T-helper 2 cell treated with Interferon-gamma antibody and Interleukin-4, amounts not matched to agents 100 ng/mL and 5 ng/mL, for 36 hours (primary cell): ENCODE data around the gene CAMTA1. TPM values are rescaled to one million over a fixed set of nuclear protein-coding genes. Genes with fewer than 3 reads are reported as not detected.
"Not testable (repeated sequence)": the region's sequence is repeated elsewhere in the genome, so short reads cannot be mapped to it uniquely, and the experiment has no call there.

Source experiments
- intact Hi-C: fragments of 100-400 bp; cut with micrococcal nuclease; formaldehyde crosslinking; loops from one replicate; pipeline ENCODE4 v1.15.1; 2023
- total RNA-seq: library from RNA; stranded (reverse); gene quantifications from 2 replicates; pipeline ENCODE4 v1.2.3, GENCODE V29; 2022

The CAMTA1 gene
- total RNA-seq, 1 donor from 2014 or later = 40.7 TPM

GRCh38 chr1:7594714-7595295 lies 809.6 kb downstream of the CAMTA1 start:
- intact Hi-C loops = no loop called here

- intact Hi-C loops = no loop called here
These were observed 810.1 kb downstream of the CAMTA1 start for GRCh38 chr1:7595336-7595735.

GRCh38 chr1:7596126-7596965 lies 811.1 kb downstream of the CAMTA1 start:
- intact Hi-C loops = no loop called here

- intact Hi-C loops = not testable (repeated sequence)
These were observed 812.8 kb downstream of the CAMTA1 start for GRCh38 chr1:7598058-7598457.

GRCh38 chr1:7604906-7605305 lies 819.7 kb downstream of the CAMTA1 start:
- intact Hi-C loops = not testable (repeated sequence)

GRCh38 chr1:7606096-7606495 lies 820.8 kb downstream of the CAMTA1 start:
- intact Hi-C loops = no loop called here

GRCh38 chr1:7607097-7607496 lies 821.8 kb downstream of the CAMTA1 start:
- intact Hi-C loops = no loop called here

GRCh38 chr1:7608628-7609305 lies 823.5 kb downstream of the CAMTA1 start:
- intact Hi-C loops = no loop called here

GRCh38 chr1:7609311-7609994 lies 824.2 kb downstream of the CAMTA1 start:
- intact Hi-C loops = no loop called here

- intact Hi-C loops = no loop called here
These were observed 825.0 kb downstream of the CAMTA1 start for GRCh38 chr1:7610106-7610731.

- intact Hi-C loops = no loop called here
These were observed 825.7 kb downstream of the CAMTA1 start for GRCh38 chr1:7610936-7611335.

GRCh38 chr1:7611421-7612010 lies 826.3 kb downstream of the CAMTA1 start:
- intact Hi-C loops = no loop called here

- intact Hi-C loops = no loop called here
These were observed 828.0 kb downstream of the CAMTA1 start for GRCh38 chr1:7613106-7613850.

- intact Hi-C loops = no loop called here
These were observed 828.6 kb downstream of the CAMTA1 start for GRCh38 chr1:7613851-7614205.

GRCh38 chr1:7614576-7615074 lies 829.4 kb downstream of the CAMTA1 start:
- intact Hi-C loops = no loop called here

- intact Hi-C loops = no loop called here
These were observed 829.9 kb downstream of the CAMTA1 start for GRCh38 chr1:7615138-7615537.

GRCh38 chr1:7616076-7616832 lies 831.0 kb downstream of the CAMTA1 start:
- intact Hi-C loops = no loop called here

- intact Hi-C loops = no loop called here
These were observed 831.7 kb downstream of the CAMTA1 start for GRCh38 chr1:7616953-7617352.

- intact Hi-C loops = no loop called here
These were observed 832.6 kb downstream of the CAMTA1 start for GRCh38 chr1:7617826-7618225.
